OCI-LY1 (cell line): ENCODE results near the gene LAMTOR2.

Source experiments
- H2AFZ ChIP-seq: fragments of 200-600 bp; sonication (generic), shearing (Covaris generic); 2 replicates; pipeline ENCODE4 v1.6.0; 2014; ENCODE audit warnings: antibody characterized with exemption, mild to moderate bottlenecking, low read length
- H3F3A ChIP-seq: fragments of 200-600 bp; sonication (generic), shearing (Covaris generic); 2 replicates; pipeline ENCODE4 v1.6.0; 2014; ENCODE audit warnings: mild to moderate bottlenecking, antibody characterized with exemption, low read length, moderate library complexity; ENCODE audit not compliant: insufficient read depth
- H3K27ac ChIP-seq: fragments of 200-600 bp; sonication (generic); 2 replicates; pipeline ENCODE4 v1.5.1; 2014; ENCODE audit warnings: low read length, mixed run types, mild to moderate bottlenecking, low read depth; ENCODE audit not compliant: poor library complexity, severe bottlenecking
- H3K27me3 ChIP-seq: fragments of 200-600 bp; sonication (generic); 2 replicates; pipeline ENCODE4 v1.6.0; 2014; ENCODE audit warnings: antibody characterized with exemption, mild to moderate bottlenecking, low read length, moderate library complexity; ENCODE audit not compliant: insufficient read depth
- H3K36me3 ChIP-seq: fragments of 200-600 bp; sonication (generic); 2 replicates; pipeline ENCODE4 v1.6.1; 2014; ENCODE audit warnings: mild to moderate bottlenecking, antibody characterized with exemption, low read length, moderate library complexity, mixed read lengths; ENCODE audit not compliant: insufficient read depth
- H3K4me1 ChIP-seq: fragments of 200-600 bp; sonication (generic); 2 replicates; pipeline ENCODE4 v1.5.1; 2014; ENCODE audit warnings: mild to moderate bottlenecking, low read length, moderate library complexity; ENCODE audit not compliant: insufficient read depth, severe bottlenecking
- H3K4me2 ChIP-seq: fragments of 200-600 bp; sonication (generic), shearing (Covaris generic); 2 replicates; pipeline ENCODE4 v1.6.1; 2014; ENCODE audit warnings: low read length
- H3K4me3 ChIP-seq: fragments of 200-600 bp; sonication (generic); 2 replicates; pipeline ENCODE4 v1.5.1; 2014; ENCODE audit warnings: low read length, low read depth, mild to moderate bottlenecking, mixed read lengths; ENCODE audit not compliant: poor library complexity, severe bottlenecking
- H3K79me2 ChIP-seq: fragments of 200-600 bp; shearing (Covaris generic); 2 replicates; pipeline ENCODE4 v1.6.1; 2016; ENCODE audit warnings: mixed run types, low read length, mixed read lengths; ENCODE audit not compliant: insufficient read depth
- H3K9ac ChIP-seq: fragments of 200-600 bp; sonication (generic), shearing (Covaris generic); 2 replicates; pipeline ENCODE4 v1.6.1; 2014; ENCODE audit warnings: mild to moderate bottlenecking, low read length, mixed read lengths
- H3K9me2 ChIP-seq: fragments of 200-600 bp; sonication (generic), shearing (Covaris generic); 2 replicates; pipeline ENCODE4 v1.6.1; 2014; ENCODE audit warnings: low read depth, mild to moderate bottlenecking, low read length, mixed read lengths
- H3K9me3 ChIP-seq: fragments of 200-600 bp; shearing (Covaris generic); 2 replicates; pipeline ENCODE4 v1.6.1; 2014; ENCODE audit warnings: low read length, mixed read lengths
- H4K20me1 ChIP-seq: fragments of 200-600 bp; sonication (generic), shearing (Covaris generic); 2 replicates; pipeline ENCODE4 v1.6.0; 2016; ENCODE audit warnings: mild to moderate bottlenecking, low read length; ENCODE audit not compliant: insufficient read depth
- CTCF ChIP-seq: fragments of 200-600 bp; sonication (generic), shearing (Covaris generic); IDR thresholded peaks from 2 replicates; pipeline ENCODE4 v1.5.1; 2017; ENCODE audit warnings: mild to moderate bottlenecking, antibody characterized with exemption, low read length, moderate library complexity, mixed read lengths
- EZH2 ChIP-seq: fragments of 200-600 bp; sonication (generic), shearing (Covaris generic); IDR thresholded peaks from 2 replicates; pipeline ENCODE4 v1.8.0; 2017; ENCODE audit warnings: borderline replicate concordance, mixed run types, mild to moderate bottlenecking, antibody characterized with exemption, low read length, moderate library complexity, mixed read lengths

The LAMTOR2 gene

GRCh38 chr1:156065871-156066270, 11.3 kb downstream of the LAMTOR2 start:
- Histone ChIP-seq H3K4me1 (peaks cover 9% of the 10 kb centered on the region), H2AFZ (no peak overlapping the region)
- TF ChIP-seq EZH2, result no peak
- TF ChIP-seq CTCF, result no peak

GRCh38 chr1:156067262-156067661, 12.7 kb downstream of the LAMTOR2 start:
- no peaks in the 10 kb centered on the region for H4K20me1 ChIP-seq
- H2AFZ ChIP-seq, result no peak overlapping the region
- H3K4me2 ChIP-seq, result no peak overlapping the region
- no peaks in the 10 kb centered on the region for H3K79me2 ChIP-seq
- no peak overlapping the region for H3K9ac ChIP-seq
- no peaks in the 10 kb centered on the region for H3K9me2 ChIP-seq
- H3K27me3 ChIP-seq, result no peaks in the 10 kb centered on the region
- no peaks in the 10 kb centered on the region for H3K9me3 ChIP-seq
- no peak overlapping the region for H3K27ac ChIP-seq
- no peaks in the 10 kb centered on the region for H3K36me3 ChIP-seq
- H3K4me3 ChIP-seq, result no peak overlapping the region
- no peaks in the 10 kb centered on the region for H3K4me1 ChIP-seq
- H3F3A ChIP-seq, result no peaks in the 10 kb centered on the region
- no peak for TF ChIP-seq EZH2
- no peak for TF ChIP-seq CTCF

More at GRCh38 chr1:156065871-156066270, 11.3 kb downstream of the LAMTOR2 start:
- Histone ChIP-seq H3K9me2 (no peaks in the 10 kb centered on the region), H3K4me2 (no peak overlapping the region), H3F3A (no peaks in the 10 kb centered on the region), H4K20me1 (no peaks in the 10 kb centered on the region), H3K27ac (no peak overlapping the region), H3K9me3 (no peaks in the 10 kb centered on the region), H3K79me2 (no peaks in the 10 kb centered on the region), H3K4me3 (no peak overlapping the region), H3K9ac (no peak overlapping the region), H3K36me3 (no peaks in the 10 kb centered on the region), H3K27me3 (no peaks in the 10 kb centered on the region)

- TF ChIP-seq EZH2 (no peak), CTCF (no peak)
- Histone ChIP-seq H3K79me2 (no peaks in the 10 kb centered on the region), H3K27me3 (no peaks in the 10 kb centered on the region), H3K36me3 (no peaks in the 10 kb centered on the region), H3K9me3 (no peaks in the 10 kb centered on the region), H4K20me1 (no peaks in the 10 kb centered on the region), H3K9ac (no peak overlapping the region), H3K9me2 (no peaks in the 10 kb centered on the region), H3F3A (no peaks in the 10 kb centered on the region), H3K4me1 (peaks cover under 1% of the 10 kb centered on the region), H3K4me3 (no peak overlapping the region), H2AFZ (no peak overlapping the region), H3K4me2 (no peak overlapping the region), H3K27ac (no peak overlapping the region)
These were observed 15.2 kb downstream of the LAMTOR2 start for GRCh38 chr1:156069490-156070455.
